Effector memory CD4-positive, alpha-beta T cell (primary cell): ENCODE results near the gene STK32C.
"Not testable (repeated sequence)": the region's sequence is repeated elsewhere in the genome, so short reads cannot be mapped to it uniquely, and the experiment has no call there.

Experiments used
- DNase-seq, 3 donors: peaks; one replicate each; pipeline ENCODE4 v3.0.0-alpha.2; 2020
- H3K27ac ChIP-seq: 2 replicates; pipeline ENCODE4 v1.7.0; 2013; ENCODE audit warnings: mild to moderate bottlenecking, low read length, moderate library complexity; ENCODE audit not compliant: insufficient read depth, poor library complexity, severe bottlenecking
- H3K27me3 ChIP-seq: replicated peaks from 2 replicates; pipeline ENCODE4 v1.7.0; 2013; ENCODE audit warnings: mild to moderate bottlenecking, low read length; ENCODE audit not compliant: insufficient read depth, control insufficient read depth, poor library complexity, severe bottlenecking
- H3K36me3 ChIP-seq: 2 replicates; pipeline ENCODE4 v1.7.0; 2013; ENCODE audit warnings: mild to moderate bottlenecking, low read length, moderate library complexity; ENCODE audit not compliant: control insufficient read depth, insufficient read depth
- H3K4me1 ChIP-seq: 2 replicates; pipeline ENCODE4 v1.7.0; 2013; ENCODE audit warnings: low read length, mild to moderate bottlenecking; ENCODE audit not compliant: control insufficient read depth, insufficient read depth, poor library complexity, severe bottlenecking
- H3K4me3 ChIP-seq: 2 replicates; pipeline ENCODE4 v1.7.0; 2013; ENCODE audit warnings: low read length, low read depth, mild to moderate bottlenecking; ENCODE audit not compliant: insufficient read depth, poor library complexity, severe bottlenecking
- H3K9me3 ChIP-seq: 2 replicates; pipeline ENCODE4 v1.7.0; 2013; ENCODE audit warnings: mild to moderate bottlenecking, low read length, moderate library complexity; ENCODE audit not compliant: control insufficient read depth

Gene STK32C

GRCh38 chr10:132225073-132225848, 82.5 kb downstream of the STK32C start:
- DNase-seq = no peak
- Histone ChIP-seq H3K27ac (no peak overlapping the region), H3K4me3 (no peak overlapping the region), H3K4me1 (no peaks in the 10 kb centered on the region), H3K27me3 (no peaks in the 10 kb centered on the region), H3K36me3 (no peaks in the 10 kb centered on the region), H3K9me3 (no peaks in the 10 kb centered on the region)

GRCh38 chr10:132224343-132225072, 83.2 kb downstream of the STK32C start:
- H3K27ac ChIP-seq = no peak overlapping the region
- no peaks in the 10 kb centered on the region for H3K4me1 ChIP-seq
- no peaks in the 10 kb centered on the region for H3K9me3 ChIP-seq
- no peaks in the 10 kb centered on the region for H3K27me3 ChIP-seq
- H3K4me3 ChIP-seq = no peak overlapping the region
- no peaks in the 10 kb centered on the region for H3K36me3 ChIP-seq
- no peak for DNase-seq

- Histone ChIP-seq H3K36me3 (no peaks in the 10 kb centered on the region), H3K4me1 (no peaks in the 10 kb centered on the region), H3K4me3 (no peak overlapping the region), H3K27me3 (no peaks in the 10 kb centered on the region), H3K27ac (no peak overlapping the region), H3K9me3 (no peaks in the 10 kb centered on the region)
- no peak for DNase-seq
Observed at GRCh38 chr10:132223611-132224342, 84.0 kb downstream of the STK32C start.

GRCh38 chr10:132223156-132223590, 84.6 kb downstream of the STK32C start:
- no peak overlapping the region for H3K27ac ChIP-seq
- peak; percentile 22 to 55 (median 30) for DNase-seq
- H3K27me3 ChIP-seq = no peaks in the 10 kb centered on the region
- no peaks in the 10 kb centered on the region for H3K9me3 ChIP-seq
- no peak overlapping the region for H3K4me3 ChIP-seq
- H3K4me1 ChIP-seq = no peaks in the 10 kb centered on the region
- no peaks in the 10 kb centered on the region for H3K36me3 ChIP-seq

- Histone ChIP-seq H3K27me3 (no peaks in the 10 kb centered on the region), H3K4me3 (no peak overlapping the region), H3K4me1 (no peaks in the 10 kb centered on the region), H3K9me3 (no peaks in the 10 kb centered on the region), H3K36me3 (no peaks in the 10 kb centered on the region), H3K27ac (no peak overlapping the region)
- DNase-seq = no peak
Observed at GRCh38 chr10:132222726-132223125, 85.0 kb downstream of the STK32C start.

- H3K4me1 ChIP-seq = not testable (repeated sequence)
Observed at GRCh38 chr10:132220996-132221395, 86.8 kb downstream of the STK32C start.

GRCh38 chr10:132220061-132220460, 87.7 kb downstream of the STK32C start:
- no peak for DNase-seq
- no peak overlapping the region for H3K4me3 ChIP-seq
- H3K27ac ChIP-seq = no peak overlapping the region
- no peaks in the 10 kb centered on the region for H3K27me3 ChIP-seq
- no peaks in the 10 kb centered on the region for H3K9me3 ChIP-seq
- no peaks in the 10 kb centered on the region for H3K4me1 ChIP-seq
- H3K36me3 ChIP-seq = no peaks in the 10 kb centered on the region

More at GRCh38 chr10:132220996-132221395, 86.8 kb downstream of the STK32C start:
- H3K9me3 ChIP-seq, DNase-seq, H3K36me3 ChIP-seq, H3K4me3 ChIP-seq, H3K27me3 ChIP-seq, H3K27ac ChIP-seq: not testable (repeated sequence)

GRCh38 chr10:132219486-132219885, 88.3 kb downstream of the STK32C start:
- no peaks in the 10 kb centered on the region for H3K36me3 ChIP-seq
- no peak overlapping the region for H3K4me3 ChIP-seq
- H3K9me3 ChIP-seq = no peaks in the 10 kb centered on the region
- H3K27me3 ChIP-seq = no peaks in the 10 kb centered on the region
- no peaks in the 10 kb centered on the region for H3K4me1 ChIP-seq
- H3K27ac ChIP-seq = no peak overlapping the region
- no peak for DNase-seq

- H3K36me3 ChIP-seq, H3K4me1 ChIP-seq, DNase-seq, H3K27me3 ChIP-seq, H3K9me3 ChIP-seq, H3K4me3 ChIP-seq, H3K27ac ChIP-seq: not testable (repeated sequence)
Observed at GRCh38 chr10:132216441-132216840, 91.3 kb downstream of the STK32C start.

GRCh38 chr10:132213917-132214316, 93.8 kb downstream of the STK32C start:
- no peaks in the 10 kb centered on the region for H3K36me3 ChIP-seq
- H3K9me3 ChIP-seq = no peaks in the 10 kb centered on the region
- no peaks in the 10 kb centered on the region for H3K4me1 ChIP-seq
- H3K27me3 ChIP-seq = no peaks in the 10 kb centered on the region
- no peak overlapping the region for H3K4me3 ChIP-seq
- H3K27ac ChIP-seq = no peak overlapping the region
- no peak for DNase-seq
